ENCODE results near the gene SFMBT2.

SFMBT2 gene

GRCh38 chr10:7432884-7433726 is 22.3 kb upstream of the SFMBT2 start:
- no peaks in the 10 kb centered on the region for H3K9me3 ChIP-seq
- peaks cover 35% of the 10 kb centered on the region for H3K27me3 ChIP-seq
- no peak overlapping the region for H3K4me3 ChIP-seq (ENCODE audit: low read depth in 1 of 2, low read length in 1 of 2)
- H3K36me3 ChIP-seq, result no peaks in the 10 kb centered on the region
- no peak overlapping the region for H3K27ac ChIP-seq
- no peaks in the 10 kb centered on the region for H3K4me1 ChIP-seq (ENCODE audit: control insufficient read depth in 1 of 2, insufficient read depth in 1 of 2, low read depth in 1 of 2, low read length in 1 of 2)
- no peak for TF ChIP-seq CTCF (IDR thresholded peaks at IDR 0.05)

- no peaks in the 10 kb centered on the region for H3K9me3 ChIP-seq
- no peaks in the 10 kb centered on the region for H3K36me3 ChIP-seq
- peaks cover 19% of the 10 kb centered on the region for H3K27me3 ChIP-seq
- H3K4me1 ChIP-seq (ENCODE audit: control insufficient read depth in 1 of 2, insufficient read depth in 1 of 2, low read depth in 1 of 2, low read length in 1 of 2), result no peaks in the 10 kb centered on the region
- TF ChIP-seq CTCF (IDR thresholded peaks at IDR 0.05), result no peak
- no peak overlapping the region for H3K4me3 ChIP-seq (ENCODE audit: low read depth in 1 of 2, low read length in 1 of 2)
- no peak overlapping the region for H3K27ac ChIP-seq
Observed at GRCh38 chr10:7428673-7429350, 18.0 kb upstream of the SFMBT2 start.

- H3K4me3 ChIP-seq (ENCODE audit: low read depth in 1 of 2, low read length in 1 of 2), result no peak overlapping the region
- no peaks in the 10 kb centered on the region for H3K4me1 ChIP-seq (ENCODE audit: control insufficient read depth in 1 of 2, insufficient read depth in 1 of 2, low read depth in 1 of 2, low read length in 1 of 2)
- no peak overlapping the region for H3K27ac ChIP-seq
- no peaks in the 10 kb centered on the region for H3K36me3 ChIP-seq
- TF ChIP-seq CTCF (IDR thresholded peaks at IDR 0.05), result no peak
- no peaks in the 10 kb centered on the region for H3K9me3 ChIP-seq
- H3K27me3 ChIP-seq, result peaks cover 30% of the 10 kb centered on the region
Observed at GRCh38 chr10:7426349-7426748, 15.5 kb upstream of the SFMBT2 start.

- Histone ChIP-seq H3K36me3 (no peaks in the 10 kb centered on the region), H3K4me3 (ENCODE audit: low read depth in 1 of 2, low read length in 1 of 2) (no peak overlapping the region), H3K4me1 (ENCODE audit: control insufficient read depth in 1 of 2, insufficient read depth in 1 of 2, low read depth in 1 of 2, low read length in 1 of 2) (no peaks in the 10 kb centered on the region), H3K27me3 (peaks cover 37% of the 10 kb centered on the region), H3K9me3 (no peaks in the 10 kb centered on the region), H3K27ac (no peak overlapping the region)
- no peak for TF ChIP-seq CTCF (IDR thresholded peaks at IDR 0.05)
Observed at GRCh38 chr10:7425691-7426090, 14.9 kb upstream of the SFMBT2 start.

- no peak overlapping the region for H3K4me3 ChIP-seq (ENCODE audit: low read depth in 1 of 2, low read length in 1 of 2)
- H3K27me3 ChIP-seq, result peaks cover 44% of the 10 kb centered on the region
- no peak overlapping the region for H3K27ac ChIP-seq
- H3K4me1 ChIP-seq (ENCODE audit: control insufficient read depth in 1 of 2, insufficient read depth in 1 of 2, low read depth in 1 of 2, low read length in 1 of 2), result no peaks in the 10 kb centered on the region
- H3K36me3 ChIP-seq, result no peaks in the 10 kb centered on the region
- no peak for TF ChIP-seq CTCF (IDR thresholded peaks at IDR 0.05)
- no peaks in the 10 kb centered on the region for H3K9me3 ChIP-seq
Observed at GRCh38 chr10:7424919-7425318, 14.1 kb upstream of the SFMBT2 start.
